BLaER1 treated with 17β-estradiol and CSF1 and Interleukin-3, amounts not matched to agents 10 nM and 100 nM (cell line): Measurements from ENCODE around the gene DNAJA4.

Experiments used
- H3K27ac ChIP-seq, 11 experiments: shearing (Covaris generic); formaldehyde crosslinking; 2 replicates each; pipeline ENCODE4 v1.8.1; 2022
- H3K27me3 ChIP-seq, 11 experiments: shearing (Covaris generic); formaldehyde crosslinking; 2 replicates each; pipeline ENCODE4 v1.8.1; 2022
- H3K36me3 ChIP-seq, 11 experiments: shearing (Covaris generic); formaldehyde crosslinking; 2 replicates each; pipeline ENCODE4 v1.8.1; 2022
- H3K4me1 ChIP-seq, 10 experiments: shearing (Covaris generic); formaldehyde crosslinking; 2 replicates each; pipeline ENCODE4 v1.8.1; 2022
- H3K4me2 ChIP-seq, 11 experiments: shearing (Covaris generic); formaldehyde crosslinking; 2 replicates each; pipeline ENCODE4 v1.8.1; 2022
- H3K4me3 ChIP-seq, 10 experiments: shearing (Covaris generic); formaldehyde crosslinking; 2 replicates each; pipeline ENCODE4 v1.8.1; 2022
- H3K9ac ChIP-seq, 11 experiments: shearing (Covaris generic); formaldehyde crosslinking; 2 replicates each; pipeline ENCODE4 v1.8.1; 2022
- H3K9me3 ChIP-seq, 11 experiments: shearing (Covaris generic); formaldehyde crosslinking; replicated peaks in 1 of 11; 2 replicates each; pipeline ENCODE4 v1.8.1; 2022
- H4K20me1 ChIP-seq, 11 experiments: shearing (Covaris generic); formaldehyde crosslinking; 2 replicates each; pipeline ENCODE4 v1.8.1; 2022
- Cebpa-rat ChIP-seq, 11 experiments: shearing (Covaris generic); IDR thresholded peaks; 2 replicates each; pipeline ENCODE4 v1.8.1; 2022

Gene DNAJA4

DNA sequence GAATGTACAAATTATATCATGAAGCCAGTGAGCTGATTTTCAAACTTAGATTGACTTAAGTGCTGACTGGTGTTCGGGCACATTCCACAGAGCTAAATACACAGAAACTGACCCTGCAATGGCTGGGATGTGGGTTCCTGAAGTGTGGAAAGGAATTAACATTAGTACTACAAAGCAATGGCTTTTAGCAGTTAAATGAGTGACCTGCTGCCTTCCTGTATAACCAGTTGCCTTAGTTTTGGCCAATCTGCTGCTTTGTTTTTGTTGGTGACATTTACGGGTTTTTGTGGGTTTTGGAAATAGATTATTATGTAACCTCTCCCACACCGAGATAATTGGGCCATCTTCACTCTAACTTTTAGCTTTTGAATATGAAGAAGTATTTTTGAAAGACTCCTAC, 37.5 kb downstream of the DNAJA4 start:
- H3K4me2 ChIP-seq = peak overlapping the region in 6 of 11 experiments; percentile 1 to 27 (median 12); a peak in 6 of 22 replicates
- H3K27ac ChIP-seq = peak overlapping the region in 4 of 11 experiments; percentile 1 to 31 (median 11); a peak in 4 of 22 replicates
- peak overlapping the region in 1 of 11 experiments; percentile 42; a peak in 1 of 22 replicates for H3K9ac ChIP-seq
- no peaks in the 10 kb centered on the region for H3K36me3 ChIP-seq
- no peaks in the 10 kb centered on the region for H3K27me3 ChIP-seq
- TF ChIP-seq Cebpa-rat (IDR thresholded peaks at IDR 0.05) = no peak
- H4K20me1 ChIP-seq = peaks cover 0 to 7% (median 0%) of the 10 kb centered on the region in 11 experiments; a peak in 2 of 22 replicates
- H3K4me3 ChIP-seq = no peak overlapping the region
- H3K9me3 ChIP-seq = 0 out of 22 replicates have a peak, but pooled peaks cover 0 to 7% (median 0%) of the 10 kb centered on the region in 11 experiments
- peaks cover 13 to 35% (median 25%) of the 10 kb centered on the region in 10 experiments for H3K4me1 ChIP-seq

DNA sequence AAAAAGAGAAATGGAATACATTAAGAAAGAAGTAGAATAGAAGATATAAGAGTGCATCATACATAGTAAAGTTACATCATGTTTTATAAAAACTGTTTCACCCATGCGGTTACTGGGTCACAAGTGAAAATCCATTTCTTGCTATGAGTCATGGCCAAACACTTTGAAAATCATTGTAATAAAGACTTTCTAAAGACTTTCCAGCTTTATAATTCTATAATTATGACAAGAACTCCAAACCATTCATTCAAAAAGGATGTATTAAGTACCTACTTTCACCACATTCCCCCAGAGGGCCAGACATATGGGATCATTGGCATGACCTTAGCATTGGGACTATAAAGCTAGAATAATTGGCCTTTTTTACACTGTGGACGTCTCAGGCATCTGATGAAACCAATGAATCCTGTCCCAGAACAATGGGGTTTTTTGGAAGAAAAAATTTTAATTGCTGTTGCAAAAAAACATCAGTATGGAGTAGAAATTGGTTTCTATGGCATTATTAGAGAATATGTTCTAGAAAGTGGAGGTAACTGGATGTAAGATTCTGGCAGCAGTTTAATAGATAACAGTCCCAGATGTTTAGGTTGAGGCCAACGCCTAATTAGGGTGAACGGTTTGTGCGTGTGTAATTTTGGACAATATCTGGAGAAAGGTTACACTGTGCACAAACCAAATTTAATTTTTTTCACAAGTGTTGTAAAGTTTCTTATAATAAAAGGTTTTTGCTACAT, 38.4 kb downstream of the DNAJA4 start:
- H3K27me3 ChIP-seq = no peaks in the 10 kb centered on the region
- peaks cover 11 to 32% (median 23%) of the 10 kb centered on the region in 10 experiments for H3K4me1 ChIP-seq
- H3K36me3 ChIP-seq = no peaks in the 10 kb centered on the region
- peaks cover 0 to 5% (median 0%) of the 10 kb centered on the region in 11 experiments; a peak in 2 of 22 replicates for H4K20me1 ChIP-seq
- H3K4me2 ChIP-seq = no peak overlapping the region
- no peak for TF ChIP-seq Cebpa-rat (IDR thresholded peaks at IDR 0.05)
- H3K4me3 ChIP-seq = no peak overlapping the region
- no peak overlapping the region for H3K27ac ChIP-seq
- no peak overlapping the region for H3K9ac ChIP-seq
- H3K9me3 ChIP-seq = 0 out of 22 replicates have a peak, but pooled peaks cover 0 to 7% (median 0%) of the 10 kb centered on the region in 11 experiments

DNA sequence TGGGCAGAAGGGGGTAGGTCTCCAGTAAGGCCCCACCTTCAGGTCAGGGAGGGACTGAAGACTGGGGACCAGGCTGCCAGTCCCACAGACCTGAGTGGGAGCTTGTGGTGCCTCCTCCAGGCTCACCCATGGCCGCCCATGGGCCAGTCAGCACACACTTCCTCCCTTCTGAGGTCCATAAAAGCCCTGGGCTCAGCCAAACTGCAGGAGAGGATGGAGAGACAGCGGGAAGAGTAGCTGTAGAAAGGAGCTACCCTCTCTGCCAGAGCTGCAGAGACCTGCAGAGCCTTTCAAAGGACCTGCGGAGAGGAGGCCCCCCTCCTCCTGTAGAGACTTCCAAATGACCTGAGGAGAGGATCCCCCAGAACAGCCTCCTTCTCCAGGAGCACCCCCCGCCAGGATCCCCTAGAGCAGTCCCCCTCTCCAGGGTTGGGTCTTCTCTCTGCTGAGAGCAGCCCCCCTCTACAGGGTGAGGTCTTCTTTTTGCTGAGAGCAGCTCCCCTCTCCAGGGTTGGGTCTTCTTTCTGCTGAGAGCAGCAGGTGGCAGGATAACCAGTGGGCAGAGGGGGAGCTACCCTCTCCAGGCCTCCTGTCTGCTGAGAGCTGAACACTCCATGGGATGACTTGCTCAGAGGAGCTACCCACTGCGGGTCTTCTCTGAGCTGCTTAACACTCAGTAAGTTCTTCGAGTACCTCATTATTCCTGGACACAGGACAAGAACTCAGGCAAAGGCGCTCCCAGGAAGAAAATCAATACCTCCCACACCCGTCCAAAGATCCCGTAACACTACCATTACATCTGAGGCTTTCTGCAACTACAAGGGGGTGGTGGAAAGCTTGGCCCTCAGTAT, 40.1 kb downstream of the DNAJA4 start:
- Histone ChIP-seq H3K27ac (no peak overlapping the region), H3K4me1 (peaks cover 5 to 34% (median 28%) of the 10 kb centered on the region in 10 experiments; a peak in 19 of 20 replicates), H3K9ac (no peak overlapping the region), H4K20me1 (no peaks in the 10 kb centered on the region), H3K36me3 (no peaks in the 10 kb centered on the region), H3K4me3 (no peak overlapping the region), H3K9me3 (0 out of 22 replicates have a peak, but pooled peaks cover 0 to 7% (median 0%) of the 10 kb centered on the region in 11 experiments), H3K27me3 (no peaks in the 10 kb centered on the region), H3K4me2 (no peak overlapping the region)
- TF ChIP-seq Cebpa-rat (IDR thresholded peaks at IDR 0.05) = no peak

DNA sequence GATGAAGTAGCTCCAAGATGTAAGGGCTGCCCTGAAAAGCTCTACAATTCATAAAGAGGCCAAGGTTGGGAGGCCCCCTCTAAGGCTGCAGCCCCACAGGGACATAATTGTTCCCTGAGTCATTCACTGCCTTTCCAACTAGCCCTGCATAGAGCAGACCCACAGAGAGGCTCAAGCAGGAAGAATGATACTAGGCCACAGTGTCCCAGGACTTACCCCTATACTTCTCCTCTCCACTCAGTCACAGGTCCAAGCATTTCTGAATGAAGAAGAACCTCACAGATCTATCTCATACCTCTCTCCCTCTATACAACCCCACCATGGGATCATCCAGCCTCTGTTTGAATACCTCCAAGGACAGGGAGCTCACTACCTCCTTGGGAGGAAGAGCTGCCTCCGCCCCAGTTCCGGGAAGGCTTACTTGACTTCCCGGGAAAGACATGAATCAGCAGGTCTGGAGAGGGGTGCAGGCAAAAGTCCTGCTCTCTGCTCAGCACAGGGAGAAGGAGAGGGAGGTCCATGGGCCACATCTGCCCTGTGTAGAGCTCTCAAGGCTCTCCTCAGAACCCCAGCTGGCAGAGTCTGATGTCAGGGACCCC, 41.9 kb downstream of the DNAJA4 start:
- Histone ChIP-seq H3K36me3 (no peaks in the 10 kb centered on the region), H3K27ac (no peak overlapping the region), H4K20me1 (no peaks in the 10 kb centered on the region), H3K4me1 (peaks cover 5 to 24% (median 20%) of the 10 kb centered on the region in 10 experiments; a peak in 19 of 20 replicates), H3K4me3 (no peak overlapping the region), H3K9me3 (0 out of 22 replicates have a peak, but pooled peaks cover 0 to 7% (median 0%) of the 10 kb centered on the region in 11 experiments), H3K9ac (0 out of 22 replicates have a peak overlapping the region, but pooled peaks of 1 of the 11 experiments have one; percentile 10), H3K27me3 (no peaks in the 10 kb centered on the region), H3K4me2 (no peak overlapping the region)
- no peak for TF ChIP-seq Cebpa-rat (IDR thresholded peaks at IDR 0.05)

DNA sequence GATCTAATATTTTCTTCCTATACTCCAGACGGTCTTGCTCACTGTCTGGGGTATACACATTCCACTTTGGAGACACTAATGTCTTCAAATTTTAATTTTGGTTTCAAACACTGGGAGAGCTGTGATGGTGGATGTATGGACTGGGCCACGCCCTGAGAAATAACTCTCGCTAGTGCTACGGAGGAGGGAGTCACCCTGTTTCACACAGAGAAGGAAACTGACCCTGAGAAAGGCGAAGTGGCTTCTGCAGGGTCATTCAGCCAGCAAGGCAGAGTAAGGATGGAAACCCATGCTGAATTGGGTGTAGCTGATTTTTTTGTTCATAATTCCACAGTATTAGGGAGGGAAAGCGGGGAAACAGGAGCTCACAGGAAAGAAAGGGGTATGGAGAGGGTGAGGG, 43.6 kb downstream of the DNAJA4 start:
- H3K4me3 ChIP-seq = no peak overlapping the region
- no peak for TF ChIP-seq Cebpa-rat (IDR thresholded peaks at IDR 0.05)
- H3K4me2 ChIP-seq = peak overlapping the region; percentile 21 to 79 (median 65)
- H3K27me3 ChIP-seq = no peaks in the 10 kb centered on the region
- H3K27ac ChIP-seq = no peak overlapping the region
- peak overlapping the region in 9 of 11 experiments; percentile 14 to 49 (median 19); a peak in 11 of 22 replicates for H3K9ac ChIP-seq
- H3K36me3 ChIP-seq = no peaks in the 10 kb centered on the region
- H3K4me1 ChIP-seq = peaks cover 5 to 32% (median 26%) of the 10 kb centered on the region in 10 experiments; a peak in 19 of 20 replicates
- H4K20me1 ChIP-seq = no peaks in the 10 kb centered on the region
- 0 out of 22 replicates have a peak, but pooled peaks cover 0 to 7% (median 0%) of the 10 kb centered on the region in 11 experiments for H3K9me3 ChIP-seq

DNA sequence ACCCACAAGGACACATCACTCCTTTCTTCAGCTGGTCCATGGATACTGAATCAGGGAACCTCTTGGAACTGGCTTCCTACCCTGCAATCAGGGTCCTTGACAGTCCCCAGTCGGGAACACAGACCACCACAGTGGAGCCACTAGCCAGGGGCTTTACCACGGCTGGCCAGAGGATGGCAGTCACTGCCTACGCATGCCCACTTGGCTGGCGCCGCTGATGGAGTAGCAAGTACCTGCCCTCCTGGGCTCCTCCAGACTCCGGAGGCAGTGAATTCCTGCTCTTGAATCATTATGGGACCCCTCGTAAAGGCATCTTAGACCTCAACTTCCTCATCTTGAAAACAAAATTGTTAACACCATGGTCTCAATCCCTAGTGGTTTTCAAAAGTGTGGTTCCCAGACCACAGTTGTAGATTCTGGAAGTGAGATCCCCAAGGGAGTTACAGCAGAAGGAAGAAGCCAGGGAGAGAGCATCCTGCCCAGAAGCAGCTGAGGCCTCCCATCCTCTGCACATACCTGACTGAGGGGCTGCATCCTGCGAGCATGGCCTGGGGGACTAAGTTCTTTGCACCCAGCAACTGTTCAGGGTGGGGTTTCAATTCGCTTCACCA, 44.2 kb downstream of the DNAJA4 start:
- Histone ChIP-seq H3K9ac (peak overlapping the region in 9 of 11 experiments; percentile 14 to 49 (median 19); a peak in 11 of 22 replicates), H3K27ac (no peak overlapping the region), H3K27me3 (no peaks in the 10 kb centered on the region), H3K36me3 (no peaks in the 10 kb centered on the region), H3K4me3 (no peak overlapping the region), H3K9me3 (0 out of 22 replicates have a peak, but pooled peaks cover 0 to 7% (median 0%) of the 10 kb centered on the region in 11 experiments), H4K20me1 (no peaks in the 10 kb centered on the region), H3K4me1 (peaks cover 5 to 35% (median 27%) of the 10 kb centered on the region in 10 experiments; a peak in 19 of 20 replicates), H3K4me2 (peak overlapping the region; percentile 21 to 79 (median 65))
- TF ChIP-seq Cebpa-rat (IDR thresholded peaks at IDR 0.05) = no peak

DNA sequence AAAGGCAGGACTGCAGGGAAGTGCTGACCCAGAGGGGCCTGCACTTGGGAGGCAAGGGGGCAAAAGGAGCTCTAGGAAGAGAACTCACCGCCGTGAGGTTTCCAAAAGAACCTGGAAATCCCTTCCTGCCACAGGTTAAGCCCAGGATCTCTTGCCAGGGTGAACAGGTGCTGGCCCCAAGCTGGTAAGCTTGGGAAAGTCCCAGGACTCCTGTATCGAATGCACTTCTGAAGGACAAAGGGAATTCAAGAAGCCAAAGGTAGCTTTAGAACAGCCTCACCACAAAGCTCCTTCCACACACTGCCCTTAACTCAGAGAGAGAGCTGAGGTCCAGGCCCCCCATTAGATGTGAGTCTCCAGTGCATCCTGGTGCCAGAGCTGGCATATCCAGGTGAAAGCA, 46.9 kb downstream of the DNAJA4 start:
- no peaks in the 10 kb centered on the region for H3K36me3 ChIP-seq
- H3K9ac ChIP-seq = no peak overlapping the region
- H3K27me3 ChIP-seq = no peaks in the 10 kb centered on the region
- H3K27ac ChIP-seq = no peak overlapping the region
- TF ChIP-seq Cebpa-rat (IDR thresholded peaks at IDR 0.05) = no peak
- no peaks in the 10 kb centered on the region for H3K9me3 ChIP-seq
- no peaks in the 10 kb centered on the region for H4K20me1 ChIP-seq
- H3K4me3 ChIP-seq = no peak overlapping the region
- no peak overlapping the region for H3K4me2 ChIP-seq
- peaks cover 5 to 46% (median 32%) of the 10 kb centered on the region in 10 experiments; a peak in 19 of 20 replicates for H3K4me1 ChIP-seq

DNA sequence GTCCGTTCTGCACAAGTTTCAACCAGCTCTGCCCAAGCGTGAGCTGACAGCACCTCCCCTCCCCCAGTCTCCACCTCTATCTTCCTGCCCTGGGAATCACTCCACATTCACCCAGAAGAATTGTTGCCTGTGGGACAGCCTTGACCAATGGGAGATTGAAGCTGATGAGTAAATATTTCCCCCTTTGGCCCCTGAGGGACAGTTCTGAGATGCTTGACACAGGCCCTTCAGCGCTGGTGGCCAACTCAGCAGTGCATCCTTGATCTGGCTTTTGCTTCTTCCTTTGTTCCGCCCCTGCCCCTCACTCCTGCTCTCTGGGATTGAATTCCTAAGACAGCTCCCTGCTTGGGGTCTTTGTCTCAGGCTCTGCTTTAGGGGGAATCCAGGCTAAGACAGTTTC, 48.2 kb downstream of the DNAJA4 start:
- no peak overlapping the region for H3K9ac ChIP-seq
- no peaks in the 10 kb centered on the region for H3K36me3 ChIP-seq
- peaks cover 5 to 51% (median 35%) of the 10 kb centered on the region in 10 experiments; a peak in 19 of 20 replicates for H3K4me1 ChIP-seq
- H3K4me3 ChIP-seq = no peak overlapping the region
- H4K20me1 ChIP-seq = no peaks in the 10 kb centered on the region
- peak overlapping the region in 8 of 11 experiments; percentile 23 to 69 (median 36); a peak in 13 of 22 replicates for H3K4me2 ChIP-seq
- H3K9me3 ChIP-seq = no peaks in the 10 kb centered on the region
- no peak for TF ChIP-seq Cebpa-rat (IDR thresholded peaks at IDR 0.05)
- no peaks in the 10 kb centered on the region for H3K27me3 ChIP-seq
- no peak overlapping the region for H3K27ac ChIP-seq
